HG02885 (cell line): Measurements from ENCODE around the gene RNGTT.
"Not testable (repeated sequence)": the region's sequence is repeated elsewhere in the genome, so short reads cannot be mapped to it uniquely, and the experiment has no call there.

ENCODE experiments used
- ATAC-seq: cut with Tn5 transposase; IDR thresholded peaks from one replicate; pipeline ENCODE4 v1.9.1; 2021; ENCODE audit warnings: mild to moderate bottlenecking; ENCODE audit not compliant: unreplicated experiment, poor library complexity

RNGTT gene

GRCh38 chr6:88869263-88870020 is 94.0 kb downstream of the RNGTT start:
- ATAC-seq, result no peak

DNA sequence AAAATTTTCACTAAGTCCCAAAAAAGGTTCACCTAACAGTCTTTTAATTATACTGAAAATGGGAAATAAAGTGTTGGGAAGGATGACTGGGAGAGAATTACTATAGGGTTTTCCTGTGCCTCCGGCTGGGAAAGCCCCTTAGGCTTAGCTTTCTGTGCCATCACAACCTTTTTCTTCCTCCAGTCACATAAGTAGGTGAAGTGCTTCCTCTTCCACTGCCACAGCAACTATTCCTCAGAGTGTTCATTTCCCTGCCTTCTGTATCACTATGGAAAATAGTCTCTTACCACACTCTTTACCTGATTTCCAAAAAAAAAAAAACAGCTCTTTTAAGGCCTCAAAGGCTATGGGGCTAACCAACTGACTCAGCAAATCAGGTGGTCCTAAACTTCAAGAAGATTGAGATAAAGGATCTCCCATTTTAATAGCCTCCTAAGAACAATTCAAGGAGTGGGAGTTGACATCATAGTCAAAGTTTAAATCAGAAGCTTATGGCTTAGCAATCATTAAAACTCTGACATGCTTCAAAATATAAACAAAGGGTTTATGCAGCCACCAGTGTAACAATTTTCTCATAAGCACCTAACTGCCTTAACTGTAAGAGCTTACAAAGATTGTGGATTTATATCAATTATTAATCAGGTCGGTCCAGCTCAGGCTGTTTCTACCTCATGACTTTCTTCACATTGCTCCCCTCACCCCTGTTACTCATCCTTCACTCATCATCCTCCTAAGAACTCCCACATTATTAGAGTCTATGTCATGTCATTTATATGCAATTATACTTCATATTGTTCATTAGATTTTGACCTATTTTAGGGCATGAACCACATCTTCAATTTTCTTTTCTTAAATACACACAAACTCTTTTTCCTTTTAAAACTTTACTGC is 95.3 kb downstream of the RNGTT start:
- no peak for ATAC-seq

GRCh38 chr6:88866856-88867255 is 96.6 kb downstream of the RNGTT start:
- ATAC-seq, result no peak

DNA sequence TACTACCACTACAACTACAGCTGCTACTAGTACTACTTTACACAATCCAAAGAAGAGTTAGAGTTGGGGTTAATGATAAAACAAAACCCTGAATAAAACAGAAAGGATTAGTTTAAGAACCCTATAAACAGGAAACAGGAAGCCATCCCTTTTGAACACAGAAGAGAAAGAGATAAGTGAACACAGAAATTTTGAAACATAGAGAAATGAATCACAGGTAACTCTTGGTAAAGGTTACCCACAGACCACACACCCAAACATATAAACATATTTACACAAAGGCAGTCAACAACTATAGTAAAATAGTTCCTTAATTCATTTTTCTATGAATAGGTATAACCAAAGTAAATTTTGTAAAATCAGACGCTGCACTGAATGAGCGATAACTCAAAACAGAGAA is 98.1 kb downstream of the RNGTT start:
- no peak for ATAC-seq

- ATAC-seq, result no peak
Measured at GRCh38 chr6:88864359-88865054, 98.9 kb downstream of the RNGTT start.

DNA sequence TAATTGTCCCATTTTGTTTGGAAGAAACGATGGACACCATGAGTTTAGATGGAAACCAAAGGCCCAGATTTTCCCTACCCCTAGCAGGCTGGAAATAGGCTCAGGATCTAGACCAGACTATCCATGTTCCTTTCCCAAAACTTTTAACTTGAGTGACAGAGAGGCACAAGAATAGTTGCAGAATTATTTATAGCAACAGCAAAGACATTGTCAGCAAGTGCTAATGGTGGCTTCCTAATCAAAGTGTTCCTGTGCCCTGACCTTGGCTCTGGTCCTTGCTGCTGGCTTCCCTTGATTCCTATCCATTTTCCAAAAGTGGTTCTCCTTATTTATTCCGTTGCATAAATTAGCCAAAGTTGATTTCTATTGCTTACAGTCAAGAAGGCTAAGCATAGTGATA is 103.1 kb downstream of the RNGTT start:
- ATAC-seq, result no peak

GRCh38 chr6:88858455-88858854 is 105.0 kb downstream of the RNGTT start:
- ATAC-seq, result no peak

DNA sequence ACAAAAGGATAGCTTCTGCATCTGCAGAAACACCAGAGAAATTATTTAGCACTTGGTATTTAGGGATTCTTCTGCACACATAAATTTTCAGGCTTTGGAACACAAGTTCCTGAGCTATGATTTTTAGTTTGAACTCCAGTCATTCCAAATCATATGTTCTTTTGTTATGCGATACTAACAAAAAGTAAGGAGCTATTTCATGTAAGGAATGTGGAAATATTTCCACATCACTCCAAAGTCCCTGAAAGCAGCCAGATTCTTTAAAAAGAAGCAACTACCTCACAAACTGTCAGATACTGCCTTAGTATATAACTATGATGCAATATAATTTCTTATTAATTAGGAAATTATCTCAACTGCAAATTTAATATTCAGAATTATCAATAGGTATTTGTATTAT is 106.9 kb downstream of the RNGTT start:
- ATAC-seq, result no peak

GRCh38 chr6:88855541-88856147 is 107.8 kb downstream of the RNGTT start:
- ATAC-seq, result no peak

GRCh38 chr6:88852775-88853174 is 110.6 kb downstream of the RNGTT start:
- ATAC-seq, result no peak

DNA sequence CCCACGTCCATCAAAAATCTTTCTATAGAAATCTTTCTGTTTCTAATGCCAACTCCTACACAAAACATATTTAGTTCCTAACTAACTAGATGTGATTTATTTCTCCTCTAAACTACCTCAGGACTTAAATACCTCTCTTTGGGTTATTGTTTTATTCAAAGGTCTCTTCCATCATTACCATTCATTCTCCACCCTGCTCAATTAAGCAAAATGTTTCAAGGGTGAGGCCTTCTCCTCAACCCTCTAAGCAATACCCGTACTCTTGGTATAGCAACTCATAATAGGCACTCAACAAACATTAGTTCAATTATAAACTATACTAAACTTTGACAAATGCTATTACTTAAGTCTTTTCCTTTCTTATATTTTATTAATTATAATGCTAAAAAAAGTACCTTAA is 111.4 kb downstream of the RNGTT start:
- ATAC-seq, result no peak

GRCh38 chr6:88848870-88849269 is 114.5 kb downstream of the RNGTT start:
- no peak for ATAC-seq

DNA sequence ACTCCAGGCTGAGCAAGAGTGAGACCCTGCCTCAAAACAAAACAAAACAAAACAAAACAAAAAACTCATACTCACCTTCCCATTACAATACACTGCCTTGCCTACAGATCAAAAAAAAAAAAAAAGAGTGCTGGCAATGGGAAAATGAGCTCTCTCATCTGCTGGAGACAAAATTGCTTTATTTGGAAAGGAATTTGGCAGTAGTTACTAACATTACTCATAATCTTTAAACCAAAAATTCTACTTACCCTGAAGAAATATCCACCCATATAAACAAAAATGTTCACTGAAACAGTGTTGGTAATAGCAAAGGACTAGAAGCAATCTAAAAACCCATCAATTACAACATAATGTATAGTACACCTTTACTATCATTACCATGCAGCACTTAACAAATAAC is 120.4 kb downstream of the RNGTT start:
- no peak for ATAC-seq

DNA sequence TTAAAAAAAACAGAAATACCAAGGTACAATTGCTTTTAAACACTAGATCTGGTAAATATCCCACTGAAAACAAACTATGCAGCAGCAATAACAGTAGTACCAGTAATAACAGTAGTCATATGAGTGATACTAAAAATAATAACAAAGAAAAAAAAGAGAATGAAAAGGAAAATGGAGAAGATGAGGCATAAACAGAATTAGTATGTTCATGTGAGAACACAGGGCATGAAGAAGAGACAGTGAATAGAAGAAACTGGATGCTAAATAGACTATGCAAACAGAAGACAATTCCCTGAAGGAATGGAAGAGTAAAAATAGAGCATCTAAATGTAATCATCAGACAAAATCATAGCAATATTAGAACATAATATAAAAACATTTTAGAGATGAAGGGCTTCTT is 121.1 kb downstream of the RNGTT start:
- no peak for ATAC-seq

GRCh38 chr6:88840796-88841539 is 122.5 kb downstream of the RNGTT start:
- ATAC-seq, result no peak

DNA sequence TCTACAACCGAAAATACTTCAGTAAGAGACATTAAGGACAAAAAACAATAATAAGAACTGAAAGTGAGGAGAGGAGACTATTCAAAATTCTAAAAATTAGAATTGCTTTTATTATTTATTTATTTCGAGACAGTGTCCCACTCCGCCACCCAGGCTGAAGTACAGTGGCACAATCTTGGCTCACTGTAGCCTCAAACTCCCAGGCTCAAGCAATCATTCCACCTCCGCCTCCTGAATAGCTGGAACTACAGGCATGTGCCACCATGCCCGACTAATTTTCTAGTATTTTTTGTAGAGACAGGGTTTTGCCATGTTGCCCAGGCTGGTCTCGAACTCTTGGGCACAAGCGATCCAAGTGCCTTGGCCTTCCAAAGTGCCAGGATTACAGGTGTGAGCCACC is 123.1 kb downstream of the RNGTT start:
- ATAC-seq, result no peak

- no peak for ATAC-seq
Measured at GRCh38 chr6:88839280-88839679, 124.1 kb downstream of the RNGTT start.

GRCh38 chr6:88835210-88835609 is 128.2 kb downstream of the RNGTT start:
- no peak for ATAC-seq

GRCh38 chr6:88833071-88833470 is 130.3 kb downstream of the RNGTT start:
- ATAC-seq, result not testable (repeated sequence)

DNA sequence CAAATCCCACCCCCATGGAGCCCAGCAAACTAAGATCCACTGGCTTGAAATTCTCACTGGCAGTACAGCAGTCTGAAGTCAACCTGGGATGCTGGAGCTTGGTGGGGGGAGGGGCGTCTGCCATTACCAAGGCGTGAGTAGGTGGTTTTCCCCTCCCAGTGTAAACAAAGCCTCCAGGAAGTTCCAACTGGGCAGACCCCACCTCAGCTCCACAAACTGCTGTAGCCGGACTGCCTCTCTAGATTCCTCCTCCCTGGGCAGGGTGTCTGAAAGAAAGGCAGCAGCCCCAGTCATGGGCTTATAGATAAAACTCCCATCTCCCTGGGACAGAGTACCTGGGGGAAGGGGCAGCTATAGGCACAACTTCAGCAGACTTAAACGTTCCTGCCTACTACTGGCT is 135.8 kb downstream of the RNGTT start:
- not testable (repeated sequence) for ATAC-seq
